ENCODE results near the gene PPM1K.
A peak's percentile ranks its signal among the peaks of the same experiment; 100 is the strongest.

Gene PPM1K

GRCh38 chr4:88276952-88277710 lies 7.2 kb downstream of the PPM1K start:
- no peak for DNase-seq (ENCODE audit: low read depth)

- no peak for DNase-seq (ENCODE audit: low read depth)
These were observed 8.3 kb downstream of the PPM1K start for GRCh38 chr4:88275949-88276515.

DNA sequence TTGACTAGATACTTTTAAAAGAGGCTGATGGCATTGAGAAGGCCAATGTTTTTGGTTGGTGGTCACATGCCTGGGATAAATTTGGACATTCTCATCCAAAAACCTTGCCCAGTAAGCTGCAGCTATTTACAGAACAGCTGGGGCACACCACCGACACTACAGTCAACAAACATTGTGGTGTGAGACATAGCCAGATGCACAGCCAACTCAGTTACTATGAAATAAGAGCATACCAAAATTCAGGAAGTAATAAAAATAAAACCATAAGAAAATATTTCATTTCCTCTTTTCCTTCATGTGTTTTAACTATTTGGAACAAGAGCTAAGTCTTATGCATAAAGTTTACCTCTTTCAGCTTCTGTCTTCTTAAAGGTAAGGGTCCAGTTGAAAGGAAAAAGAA lies 8.8 kb downstream of the PPM1K start:
- no peak for DNase-seq (ENCODE audit: low read depth)

GRCh38 chr4:88268913-88269312 lies 15.4 kb downstream of the PPM1K start:
- DNase-seq (ENCODE audit: low read depth), result no peak

- DNase-seq (ENCODE audit: low read depth), result no peak
These were observed 20.0 kb downstream of the PPM1K start for GRCh38 chr4:88264336-88264735.

GRCh38 chr4:88257726-88258125 lies 26.6 kb downstream of the PPM1K start:
- DNase-seq (ENCODE audit: low read depth), result no peak

DNA sequence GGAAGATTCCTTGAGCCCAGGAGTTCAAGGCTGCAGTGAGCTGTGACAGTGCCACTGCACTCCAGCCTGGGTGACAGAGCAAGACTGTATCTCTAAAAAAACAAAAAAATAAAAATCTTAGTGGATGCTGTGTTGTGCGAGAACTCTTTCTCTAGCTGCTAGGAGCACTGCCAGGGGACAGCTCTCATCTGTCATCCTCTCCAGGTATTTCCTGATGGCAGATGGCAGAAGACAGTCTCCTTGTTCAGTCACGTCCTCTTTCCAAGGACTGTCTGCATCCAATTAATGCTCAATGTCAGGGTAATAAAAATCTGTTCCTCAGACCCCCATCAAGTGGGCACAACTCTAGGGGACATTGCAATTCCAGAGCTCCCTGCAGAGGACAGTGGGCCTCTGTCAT lies 29.2 kb downstream of the PPM1K start:
- DNase-seq (ENCODE audit: low read depth), result no peak

GRCh38 chr4:88251924-88252323 lies 32.4 kb downstream of the PPM1K start:
- no peak for DNase-seq (ENCODE audit: low read depth)

GRCh38 chr4:88247148-88247547 lies 37.2 kb downstream of the PPM1K start:
- no peak for DNase-seq (ENCODE audit: low read depth)

DNA sequence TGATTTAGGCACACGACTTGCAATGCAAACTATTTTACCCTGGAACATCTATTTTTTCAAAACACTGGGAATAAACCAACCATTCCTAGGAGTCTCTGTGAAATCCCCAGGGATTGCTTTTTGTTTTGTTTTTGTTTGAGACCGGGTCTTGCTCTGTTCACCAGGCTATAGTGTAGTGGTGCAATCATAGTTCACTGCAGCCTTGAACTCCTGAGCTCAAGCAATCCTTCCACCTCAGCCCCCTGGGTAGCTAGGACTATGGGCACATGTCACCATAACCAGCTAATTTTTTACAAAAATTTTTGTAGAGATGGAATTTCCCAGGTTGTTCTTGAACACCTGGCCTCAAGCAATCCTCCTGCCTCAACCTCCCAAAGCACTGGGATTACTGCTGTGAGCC lies 37.8 kb downstream of the PPM1K start:
- DNase-seq (ENCODE audit: low read depth), result no peak

GRCh38 chr4:88244816-88245579 lies 39.4 kb downstream of the PPM1K start:
- peak; percentile 4 for DNase-seq (ENCODE audit: low read depth)

DNA sequence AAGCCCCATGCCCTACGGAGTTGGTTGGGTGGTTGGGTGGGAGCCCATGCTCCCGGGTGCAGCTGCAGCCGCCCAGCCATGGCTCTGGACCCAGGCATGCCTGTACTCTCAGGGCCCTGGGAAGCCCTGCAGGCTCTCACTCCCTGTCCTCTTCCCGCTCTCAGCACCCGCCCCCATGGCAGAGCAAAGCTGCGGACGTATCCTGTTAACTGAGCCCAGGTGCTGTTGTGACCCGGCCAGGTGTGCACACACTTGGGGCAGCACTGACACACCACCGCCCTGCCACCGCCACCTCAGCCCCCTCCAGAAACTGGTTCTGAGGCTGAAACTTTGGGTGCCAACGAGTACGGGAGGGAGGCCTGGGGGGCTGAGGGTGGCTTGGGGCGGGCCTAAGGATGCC lies 40.3 kb downstream of the PPM1K start:
- no peak for DNase-seq (ENCODE audit: low read depth)

DNA sequence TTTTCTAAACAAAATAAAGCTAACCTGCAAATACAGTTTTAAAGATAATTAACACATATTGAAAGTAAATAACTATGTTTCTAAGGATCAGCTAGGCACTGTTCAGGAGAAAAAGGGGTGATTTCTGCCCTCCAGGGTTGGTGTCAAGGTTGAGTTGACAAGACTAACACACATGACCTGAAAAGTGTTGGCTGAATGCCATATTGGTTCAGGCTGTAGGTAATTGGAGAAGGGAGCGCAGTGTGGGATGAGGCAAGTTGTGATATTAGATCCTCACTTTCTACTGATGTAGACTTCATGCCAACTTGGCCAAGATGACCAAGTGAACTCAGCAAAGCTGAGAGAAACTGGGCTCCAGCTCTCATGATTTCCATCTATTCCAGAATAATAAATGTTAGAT lies 42.2 kb downstream of the PPM1K start:
- no peak for DNase-seq (ENCODE audit: low read depth)

- DNase-seq (ENCODE audit: low read depth), result no peak
These were observed 44.1 kb downstream of the PPM1K start for GRCh38 chr4:88240297-88240714.

DNA sequence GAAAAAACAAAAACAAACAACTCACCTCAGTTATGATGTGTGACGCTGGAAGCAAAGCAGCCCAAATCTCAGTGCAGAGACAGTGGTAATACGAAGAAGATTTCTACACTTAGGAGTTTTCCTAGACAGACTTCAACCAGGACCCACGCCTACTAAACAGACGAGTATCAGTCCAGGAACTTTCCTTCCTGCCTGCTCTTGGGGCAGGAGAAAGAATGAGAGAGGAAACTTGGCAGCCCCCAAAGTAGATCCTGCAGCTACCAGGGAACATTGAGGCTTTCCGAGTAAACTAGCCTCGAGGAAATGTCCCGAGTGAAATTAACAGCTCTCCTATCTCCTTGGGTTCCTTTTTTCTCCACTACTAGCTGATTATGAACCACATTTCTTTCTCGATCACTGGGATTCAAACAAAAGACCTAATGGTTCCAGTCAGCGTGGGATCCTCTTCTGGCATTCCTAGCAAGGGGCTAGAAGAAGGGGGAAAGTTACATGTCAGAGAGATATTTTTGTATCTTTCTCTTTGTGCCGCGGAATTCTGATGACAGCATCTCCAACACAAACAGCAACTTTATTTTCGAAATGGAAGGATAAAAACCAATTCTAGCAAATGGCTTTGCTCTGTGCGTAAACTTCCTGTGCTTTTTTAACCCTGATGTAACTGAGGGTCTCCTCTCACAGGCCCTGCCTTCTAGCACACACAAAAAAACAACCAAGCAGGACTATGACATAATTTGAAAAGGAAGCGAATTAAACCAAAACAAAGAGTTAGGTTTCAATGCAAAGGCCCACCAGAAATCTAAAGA lies 53.2 kb downstream of the PPM1K start:
- no peak for DNase-seq (ENCODE audit: low read depth)

- no peak for DNase-seq (ENCODE audit: low read depth)
These were observed 53.9 kb downstream of the PPM1K start for GRCh38 chr4:88230461-88230891.

- DNase-seq (ENCODE audit: low read depth), result no peak
These were observed 56.6 kb downstream of the PPM1K start for GRCh38 chr4:88227734-88228133.

DNA sequence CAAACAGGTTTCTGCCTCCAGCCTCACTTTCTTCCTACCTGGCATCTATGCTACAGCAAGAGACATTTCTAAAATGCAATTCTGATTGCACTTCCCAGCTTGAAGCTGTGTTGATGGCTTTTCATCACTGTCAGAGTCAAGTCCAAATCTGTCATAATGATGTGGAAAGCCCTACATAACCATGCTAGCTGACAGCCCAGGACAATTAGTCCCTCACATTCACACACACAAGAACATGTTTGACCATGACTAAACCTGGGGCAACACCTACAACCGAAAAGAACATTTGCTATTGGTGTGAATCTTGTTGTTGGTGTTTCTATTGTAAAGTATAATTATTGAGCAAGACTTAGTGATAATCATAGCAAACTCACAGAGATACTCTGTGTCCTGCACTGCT lies 58.2 kb downstream of the PPM1K start:
- DNase-seq (ENCODE audit: low read depth), result no peak

DNA sequence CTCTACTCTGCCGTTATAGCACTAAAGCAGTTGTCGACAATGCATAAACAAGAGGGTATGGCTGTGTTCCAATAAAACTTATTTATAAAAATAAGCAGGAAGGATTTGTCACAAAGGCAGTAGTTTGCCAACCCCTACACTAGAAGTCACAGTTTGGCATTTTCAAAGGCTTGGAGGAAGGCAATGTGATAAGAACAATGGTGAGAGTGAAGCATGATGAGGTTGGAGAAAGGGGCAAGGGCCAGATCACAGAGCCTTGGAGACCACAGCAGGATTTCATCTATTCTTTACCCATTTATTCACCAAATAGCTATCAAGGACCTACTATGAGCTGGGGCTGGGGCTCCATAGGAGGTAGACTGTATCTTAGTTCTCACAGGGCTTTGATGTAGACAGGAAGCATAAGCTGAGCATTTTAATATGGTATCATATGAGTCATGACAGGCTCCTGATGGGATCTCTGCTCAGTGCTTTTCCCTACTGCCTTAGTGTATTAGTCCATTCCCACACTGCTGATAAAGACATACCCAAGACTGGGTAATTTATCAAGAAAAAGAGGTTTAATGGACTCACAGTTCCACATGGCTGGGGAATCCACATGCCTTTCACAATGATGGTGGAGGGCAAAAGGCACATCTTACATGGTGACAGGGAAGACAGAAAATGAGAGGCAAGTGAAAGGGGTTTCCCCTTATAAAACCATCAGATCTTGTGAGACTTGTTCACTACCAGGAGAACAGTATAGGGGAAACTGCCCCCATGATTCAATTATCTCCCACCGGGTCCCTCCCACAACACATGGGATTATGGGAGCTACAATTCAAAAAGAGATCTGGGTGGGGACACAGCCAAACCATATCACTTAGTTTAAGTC lies 58.9 kb downstream of the PPM1K start:
- no peak for DNase-seq (ENCODE audit: low read depth)

GRCh38 chr4:88223516-88223915 lies 60.8 kb downstream of the PPM1K start:
- no peak for DNase-seq (ENCODE audit: low read depth)

DNA sequence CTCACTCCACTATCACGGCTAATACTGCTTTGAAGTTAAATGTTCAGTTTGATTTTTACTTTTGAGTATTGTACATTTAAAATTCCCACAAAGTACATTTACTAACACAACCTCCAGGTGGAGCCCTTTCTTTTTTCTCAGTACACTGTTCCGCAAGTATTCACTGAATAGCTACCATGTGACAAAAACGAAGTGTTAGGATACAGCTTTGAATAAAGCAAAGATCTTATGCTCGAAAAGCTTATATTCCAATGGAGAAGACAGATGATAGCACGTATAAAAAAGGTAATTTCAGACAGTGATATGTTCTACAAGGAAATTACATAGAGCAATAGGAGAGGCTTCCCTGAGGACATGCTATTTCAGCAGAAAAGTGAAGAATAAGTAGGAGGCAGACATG lies 65.3 kb downstream of the PPM1K start:
- no peak for DNase-seq (ENCODE audit: low read depth)
